Stimulated activated CD4-positive, alpha-beta T cell treated with anti-CD3 and anti-CD28 coated beads, Interleukin-15, amount 100 ng/mL, for 1 hour (primary cell): ENCODE measurements around the gene BEX2.
"Not testable (repeated sequence)": the region's sequence is repeated elsewhere in the genome, so short reads cannot be mapped to it uniquely, and the experiment has no call there.

ENCODE experiments used
- DNase-seq, 2 donors: peaks; one replicate each; pipeline ENCODE4 v3.0.0-alpha.2; 2020; ENCODE audit warnings: low read depth in 1 of 2, low spot score in 1 of 2

Gene BEX2

DNA sequence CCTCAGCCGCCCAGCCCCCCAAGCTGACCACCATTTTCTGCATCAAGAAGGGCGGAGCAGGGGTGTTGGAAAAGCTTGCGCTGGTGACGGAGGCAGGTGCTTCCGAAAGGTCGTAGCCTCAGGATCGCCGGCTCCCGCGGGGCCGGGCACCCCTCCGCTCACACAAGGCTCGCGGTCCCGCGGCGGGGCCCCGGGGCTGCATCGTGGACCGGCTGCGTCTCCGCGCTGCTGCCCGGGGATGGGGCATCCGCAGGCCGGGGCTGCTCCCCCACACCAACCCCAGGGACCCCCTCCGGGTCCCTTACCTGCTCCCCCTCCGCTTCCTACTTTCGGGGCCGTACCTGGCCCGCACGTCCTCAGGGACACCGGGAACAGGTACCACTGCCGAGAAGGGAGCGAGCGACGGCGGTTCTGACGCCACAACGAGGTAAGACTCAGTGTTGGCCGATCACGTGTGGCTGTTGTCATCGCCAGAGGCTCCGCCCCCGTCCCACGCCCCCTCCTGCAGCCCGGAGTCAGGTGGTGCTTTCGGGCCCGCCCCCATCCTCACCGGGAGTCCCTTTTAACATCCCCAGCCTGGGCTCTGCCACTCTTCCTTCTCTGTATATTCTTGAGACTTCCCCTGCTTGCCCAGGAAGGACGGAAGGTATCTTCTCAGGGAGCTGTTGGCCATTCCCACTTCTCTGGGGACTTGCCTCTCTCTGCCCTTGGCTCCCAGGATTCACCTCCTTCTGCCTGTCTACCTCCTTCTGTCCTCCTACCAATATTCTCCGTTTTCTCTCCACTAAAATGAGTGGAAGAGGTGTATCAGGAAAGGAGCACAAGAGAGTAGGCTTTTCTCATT is at the start of gene BEX2:
Gene BEX2, minus strand, starts transcription at position 436 of the 844 bp plus-strand sequence. CDS start 1,014 bp downstream, outside the sequence.
- peak; percentile 66 to 75 for DNase-seq

DNA sequence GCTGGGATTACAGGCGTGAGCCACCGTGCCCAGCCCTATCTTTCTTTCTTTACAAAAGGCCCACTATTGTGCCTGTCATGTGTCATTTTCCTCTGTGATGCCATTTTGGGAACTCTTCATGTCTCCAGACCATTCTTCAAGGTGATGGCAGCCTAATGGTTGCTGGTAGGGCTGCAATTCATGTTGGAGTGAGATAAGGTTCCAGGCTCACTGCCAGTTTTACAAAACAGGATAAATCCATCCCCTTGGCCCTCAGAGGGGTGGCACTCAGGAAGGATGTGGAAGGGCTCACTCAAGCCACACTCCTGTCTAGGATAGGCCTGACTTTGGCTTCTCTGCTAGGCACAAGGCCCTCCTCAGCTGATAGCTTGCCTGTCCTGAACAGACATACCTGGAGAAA is 49.3 kb upstream of the BEX2 start:
- DNase-seq, result no peak

- DNase-seq, result not testable (repeated sequence)
These were observed 48.8 kb upstream of the BEX2 start for GRCh38 chrX:103359605-103360004.

- DNase-seq, result no peak
These were observed 47.1 kb upstream of the BEX2 start for GRCh38 chrX:103357871-103358270.

GRCh38 chrX:103356858-103357257 is 46.1 kb upstream of the BEX2 start:
- DNase-seq, result no peak

- no peak for DNase-seq
These were observed 45.5 kb upstream of the BEX2 start, which contains the start of gene TCEAL9 for GRCh38 chrX:103356130-103356798. Gene TCEAL9, plus strand, starts transcription at chrX:103356506. Its CDS starts 1,179 bp downstream, at chrX:103357685.

DNA sequence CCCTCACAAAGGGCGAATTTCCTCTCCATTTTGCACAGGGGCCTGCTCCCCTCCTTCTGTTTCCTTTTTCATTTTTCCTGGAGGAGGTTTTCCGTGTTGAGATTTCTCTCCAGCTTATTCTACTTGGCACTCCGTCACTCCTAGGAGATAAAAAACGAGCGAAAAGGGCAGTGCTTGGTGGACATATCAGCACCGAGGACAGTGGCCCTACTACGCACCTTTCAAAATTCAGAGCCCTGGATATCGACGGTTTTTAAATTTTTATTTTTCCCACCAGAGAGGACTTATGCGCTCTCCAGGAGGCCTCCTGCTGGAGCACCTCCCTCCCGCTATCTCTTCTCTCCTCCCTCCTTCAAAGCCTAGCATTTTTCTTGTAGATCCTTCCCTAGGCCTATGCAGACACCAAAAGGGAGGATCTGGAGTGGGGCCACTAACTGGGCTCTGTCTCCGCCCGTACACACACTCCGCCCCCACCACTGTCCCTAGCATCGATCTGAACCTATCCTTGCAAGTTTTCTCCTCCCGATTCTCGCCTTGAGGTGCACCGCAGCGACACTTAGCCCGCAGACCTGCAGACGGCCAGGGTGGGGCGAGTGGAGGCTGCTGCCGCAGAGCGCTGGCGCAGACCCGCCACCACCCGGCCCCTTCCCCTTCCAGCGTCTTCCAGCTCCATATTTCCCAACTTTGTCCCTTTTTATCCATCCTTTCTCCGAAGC is 37.0 kb upstream of the BEX2 start:
- no peak for DNase-seq

GRCh38 chrX:103344606-103345005 is 33.8 kb upstream of the BEX2 start:
- no peak for DNase-seq

DNA sequence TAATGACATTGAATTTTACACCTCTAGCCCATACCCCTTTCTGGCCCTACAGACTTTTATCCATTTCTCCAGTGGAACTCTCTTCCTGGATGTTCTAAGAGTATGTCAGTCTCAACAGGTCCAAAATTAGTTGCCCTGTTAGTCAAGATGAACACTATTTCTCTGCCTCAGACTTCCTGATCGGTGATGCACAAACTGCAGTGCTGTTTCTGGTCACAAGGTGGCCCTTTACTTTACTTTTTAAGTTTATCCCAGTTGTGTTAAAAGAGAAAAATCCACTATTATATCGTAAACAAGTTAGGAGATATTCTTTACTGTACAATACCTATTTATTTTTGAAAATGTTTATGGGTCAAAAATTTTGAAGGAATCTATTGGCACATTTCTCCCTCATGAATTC is 32.3 kb upstream of the BEX2 start:
- DNase-seq, result no peak

- no peak for DNase-seq
These were observed 27.9 kb upstream of the BEX2 start for GRCh38 chrX:103338663-103339062.

- DNase-seq, result no peak
These were observed 20.0 kb upstream of the BEX2 start for GRCh38 chrX:103330681-103331288.

DNA sequence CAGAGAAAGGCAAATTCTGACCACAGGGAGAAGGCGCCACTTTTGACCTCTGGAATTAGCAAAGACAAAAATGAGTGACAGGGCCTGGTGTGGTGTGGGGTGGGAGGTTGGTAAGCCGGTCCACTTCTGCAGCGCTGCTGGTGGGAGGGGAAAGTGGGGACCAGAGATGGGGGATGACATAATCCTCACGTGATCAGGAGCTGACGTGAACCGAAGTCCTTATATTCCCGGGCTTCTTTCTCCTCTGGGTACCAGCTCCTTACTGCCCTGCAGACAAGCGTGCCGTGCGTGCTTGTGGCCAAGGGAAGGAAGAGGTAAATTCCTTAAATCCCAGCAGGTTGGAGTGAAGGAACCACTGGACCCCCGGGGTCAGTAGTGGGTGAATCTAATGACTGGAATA is 19.2 kb upstream of the BEX2 start, which contains the start of gene TCEAL7:
Gene TCEAL7, plus strand, starts transcription at position 249 of the 400 bp plus-strand sequence. CDS start 1,165 bp downstream, outside the sequence.
- DNase-seq, result no peak

DNA sequence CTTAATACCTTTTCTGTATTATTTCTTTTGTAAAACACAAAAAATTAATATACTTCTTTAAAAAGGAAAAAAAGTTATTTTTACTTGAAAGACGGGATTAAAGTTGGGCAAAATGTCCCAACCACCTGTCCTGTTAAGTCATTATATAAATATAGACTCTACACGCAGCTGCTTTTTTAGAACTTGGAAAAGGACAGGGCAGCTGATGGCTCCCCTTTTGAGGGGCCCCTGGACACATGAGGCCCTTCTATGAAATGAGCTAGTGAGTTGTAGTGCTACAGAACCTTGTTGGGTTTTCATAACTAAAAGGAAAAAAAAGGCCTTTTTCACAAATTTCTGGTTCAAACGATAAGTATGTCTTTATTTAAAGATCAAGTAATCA is 600 bp upstream of the BEX2 start:
- DNase-seq, result no peak

DNA sequence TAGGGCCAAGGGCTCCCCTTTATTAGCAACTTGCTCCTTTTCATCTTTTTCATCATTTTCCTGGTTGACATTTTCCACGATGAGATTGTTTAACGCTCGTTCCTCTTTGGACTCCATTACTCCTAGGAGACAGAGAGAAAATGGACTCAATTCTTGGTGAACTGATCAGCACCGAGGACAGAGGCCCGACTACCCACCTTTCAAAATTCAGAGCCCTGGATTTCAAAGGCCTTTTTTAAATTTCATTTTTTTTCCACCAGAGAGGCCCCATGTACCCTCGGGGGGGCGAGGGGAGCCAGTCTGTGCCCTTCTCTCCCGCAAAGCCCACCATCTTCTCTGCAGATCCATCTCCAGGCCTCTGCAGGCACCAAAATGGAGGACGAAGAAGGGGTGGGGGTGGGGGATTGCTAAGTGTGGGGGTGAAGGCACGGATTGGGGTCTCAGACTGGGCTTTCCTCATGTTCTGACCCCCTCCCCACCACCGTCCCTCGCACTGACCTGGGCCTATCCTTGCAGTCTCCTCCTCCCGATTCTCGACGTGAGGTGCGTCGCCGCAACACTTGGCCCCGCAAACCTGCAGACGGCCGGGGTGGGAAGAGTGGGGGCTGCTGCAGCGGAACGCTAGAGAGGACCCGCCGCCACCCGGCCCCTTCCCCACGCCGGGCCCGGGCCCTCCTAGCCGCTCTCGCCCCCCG is 783 bp downstream of the BEX2 start:
- no peak for DNase-seq

- not testable (repeated sequence) for DNase-seq
These were observed 5.1 kb downstream of the BEX2 start for GRCh38 chrX:103305666-103306065.

GRCh38 chrX:103304705-103305104 is 6.1 kb downstream of the BEX2 start:
- DNase-seq, result no peak

DNA sequence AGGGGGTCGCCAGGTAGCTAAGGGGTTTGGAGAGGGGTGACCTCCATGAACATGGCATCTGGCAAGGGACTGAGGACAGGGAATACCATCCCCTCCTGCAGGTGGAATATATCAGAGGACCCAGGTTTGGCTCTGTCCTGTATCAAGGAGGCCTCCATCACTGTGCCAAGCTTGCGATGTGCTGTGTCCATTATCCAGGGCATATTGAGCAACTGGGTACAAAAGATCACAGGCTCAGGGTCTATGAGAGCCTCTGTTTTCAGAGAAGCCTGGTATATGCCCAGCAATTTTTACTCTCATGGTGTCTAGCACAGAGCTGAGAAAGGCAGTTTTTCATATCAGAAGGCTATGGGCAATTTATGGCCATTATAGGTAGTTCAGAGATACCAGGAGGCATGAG is 17.7 kb downstream of the BEX2 start:
- DNase-seq, result no peak

DNA sequence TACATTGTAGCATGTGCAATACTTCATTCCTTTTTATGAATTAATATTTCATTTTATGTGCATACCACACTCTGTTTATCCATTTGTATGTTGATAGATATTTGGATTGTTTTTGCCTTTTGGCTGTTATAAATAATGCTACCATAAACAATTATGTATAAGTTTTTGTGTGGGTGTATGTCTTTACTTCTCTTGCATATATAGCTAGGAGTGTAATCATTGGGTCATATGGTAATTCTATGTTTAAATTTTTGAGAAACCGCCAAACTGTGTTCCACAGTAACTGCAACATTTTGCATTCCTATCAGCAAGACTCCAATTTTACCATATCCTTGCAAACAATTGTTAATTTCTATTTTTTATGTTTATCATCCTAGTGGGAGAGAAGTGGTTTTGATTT is 31.2 kb downstream of the BEX2 start:
- no peak for DNase-seq

DNA sequence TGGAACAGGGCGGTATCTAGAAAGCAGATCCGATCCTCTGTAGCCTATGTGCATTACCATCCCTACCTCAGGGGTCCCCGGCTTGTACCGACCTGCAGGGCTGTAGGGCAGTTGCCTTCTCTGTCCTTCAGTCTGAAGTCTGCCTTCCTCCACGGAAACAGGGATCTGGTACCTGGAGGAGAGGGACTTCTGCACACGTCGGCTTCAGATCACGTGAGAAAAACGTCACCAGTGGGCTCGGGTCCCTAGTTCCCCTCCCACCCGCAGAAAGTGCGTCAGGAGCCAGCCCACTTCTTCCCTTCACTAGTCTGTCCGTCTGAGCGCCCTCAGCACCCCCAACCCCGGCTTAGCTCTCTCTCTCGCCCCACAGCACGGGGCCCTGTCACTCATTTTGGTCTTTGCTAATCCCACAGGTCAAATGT is 34.2 kb downstream of the BEX2 start, which contains the start of gene TCEAL5:
Gene TCEAL5, minus strand, starts transcription at position 170 of the 422 bp plus-strand sequence. CDS start 2,187 bp downstream, outside the sequence.
- no peak for DNase-seq

DNA sequence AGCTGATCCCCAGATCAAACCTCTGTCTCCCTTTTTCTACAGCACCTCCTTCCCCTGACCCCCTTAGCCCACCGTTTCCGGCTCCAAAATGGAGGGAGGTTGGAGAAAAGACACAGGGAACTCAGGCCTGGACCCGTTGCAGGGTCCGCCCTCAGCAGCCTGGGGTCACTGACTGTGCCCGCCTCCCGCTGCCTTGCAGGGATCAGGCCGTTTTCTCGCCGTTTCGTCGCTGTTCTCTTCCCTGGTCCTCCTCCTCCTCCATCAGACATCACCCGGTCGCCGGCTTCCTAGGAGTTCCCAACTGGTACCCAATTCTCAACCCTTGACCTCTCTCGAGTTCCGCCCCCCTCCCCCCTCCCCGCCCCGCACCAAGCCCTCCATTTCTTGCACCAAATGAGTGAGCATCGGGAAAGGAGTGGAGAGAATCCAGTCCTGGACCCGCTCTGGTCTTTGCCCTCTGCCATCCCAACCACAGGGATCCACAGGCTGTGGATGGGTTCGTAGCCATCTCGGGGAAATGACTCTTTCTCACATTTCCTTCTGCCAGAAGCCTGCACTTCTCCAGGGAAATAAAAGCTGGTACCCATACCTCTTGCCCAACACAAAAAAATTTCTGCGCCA is 34.7 kb downstream of the BEX2 start:
- DNase-seq, result no peak
